Hematopoietic multipotent progenitor cell treated with erythropoietin and hydrocortisone succinate and interleukin-3 and kit ligand, for 15 days (in vitro differentiated cells): ENCODE data around the gene OR4C15.

Experiments used
- DNase-seq: peaks from one replicate; pipeline ENCODE4 v3.0.0-alpha.2; 2015; ENCODE audit warnings: low spot score

OR4C15 gene

DNA sequence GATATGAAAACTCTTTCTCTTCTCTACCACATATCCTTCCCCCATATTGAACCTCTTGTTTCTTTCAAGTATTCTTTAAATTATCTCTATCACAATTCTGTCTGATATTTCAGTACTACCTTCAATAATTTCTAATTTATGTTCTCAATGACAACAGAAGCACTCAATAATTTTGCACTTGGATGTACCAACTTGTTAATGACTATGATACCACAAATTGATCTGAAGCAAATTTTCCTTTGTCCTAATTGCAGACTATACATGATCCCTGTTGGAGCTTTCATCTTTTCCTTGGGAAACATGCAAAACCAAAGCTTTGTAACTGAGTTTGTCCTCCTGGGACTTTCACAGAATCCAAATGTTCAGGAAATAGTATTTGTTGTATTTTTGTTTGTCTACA, at the start of gene OR4C15:
OR4C15 (plus strand) TSS at position 301 of the 400 bp plus-strand sequence; CDS start at position 301, 0 bp downstream.
- no peak for DNase-seq

DNA sequence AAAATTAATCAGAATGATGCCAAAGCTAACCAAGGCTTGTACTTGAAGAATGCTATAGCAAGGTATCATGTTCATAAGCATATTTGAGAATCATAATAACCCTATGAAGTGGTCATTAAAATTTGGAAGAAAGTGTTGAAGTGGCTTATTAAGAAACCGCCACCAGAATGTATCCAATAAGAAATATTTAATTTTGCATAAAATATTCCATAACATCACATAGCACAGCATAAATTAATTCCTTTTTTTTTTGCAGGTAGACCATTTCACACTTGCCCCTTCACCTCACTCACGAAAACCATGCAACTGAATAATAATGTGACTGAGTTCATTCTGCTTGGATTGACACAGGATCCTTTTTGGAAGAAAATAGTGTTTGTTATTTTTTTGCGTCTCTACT, 17.6 kb downstream of the OR4C15 start, which contains the start of gene OR4C16:
OR4C16 (plus strand) TSS at position 301 of the 400 bp plus-strand sequence; CDS start at position 301, 0 bp downstream.
- no peak for DNase-seq

DNA sequence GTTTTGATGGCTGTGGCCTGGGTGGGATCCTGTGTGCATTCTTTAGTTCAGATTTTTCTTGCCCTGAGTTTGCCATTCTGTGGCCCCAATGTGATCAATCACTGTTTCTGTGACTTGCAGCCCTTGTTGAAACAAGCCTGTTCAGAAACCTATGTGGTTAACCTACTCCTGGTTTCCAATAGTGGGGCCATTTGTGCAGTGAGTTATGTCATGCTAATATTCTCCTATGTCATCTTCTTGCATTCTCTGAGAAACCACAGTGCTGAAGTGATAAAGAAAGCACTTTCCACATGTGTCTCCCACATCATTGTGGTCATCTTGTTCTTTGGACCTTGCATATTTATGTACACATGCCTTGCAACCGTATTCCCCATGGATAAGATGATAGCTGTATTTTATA, 18.3 kb downstream of the OR4C15 start:
- no peak for DNase-seq
